ENCODE measurements around the gene RIPK1.

DNA sequence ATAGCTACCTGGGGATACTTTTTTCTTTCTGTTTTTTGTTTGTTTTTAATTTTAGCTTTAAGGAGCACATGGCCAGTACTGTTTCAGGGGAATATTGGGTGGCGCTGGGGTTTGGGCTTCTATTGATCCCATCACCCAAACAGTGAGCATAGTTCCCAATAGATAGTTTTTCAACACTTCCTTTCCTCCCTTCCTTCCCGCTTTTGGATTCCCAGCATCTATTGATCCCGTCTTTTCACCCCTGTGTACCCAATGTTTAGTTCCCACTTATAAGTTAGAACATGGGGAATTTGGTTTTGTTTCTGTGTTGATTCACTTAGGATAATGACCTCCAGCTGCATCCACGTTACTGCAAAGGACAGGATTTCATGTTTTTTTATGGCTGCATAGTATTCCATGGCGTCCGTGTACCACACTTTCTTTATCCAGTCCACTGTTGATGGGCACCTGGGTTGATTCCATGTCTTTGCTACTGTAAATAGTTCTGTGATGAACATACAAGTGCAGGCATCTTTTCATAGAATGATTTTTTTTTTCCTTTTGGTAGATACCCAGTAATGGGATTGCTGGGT lies 48.5 kb upstream of the RIPK1 start:
- no peak for TF ChIP-seq MAZ (IDR thresholded peaks at IDR 0.05; ENCODE audit: borderline replicate concordance, low read depth, low read length)
- TF ChIP-seq, protein P1, sequence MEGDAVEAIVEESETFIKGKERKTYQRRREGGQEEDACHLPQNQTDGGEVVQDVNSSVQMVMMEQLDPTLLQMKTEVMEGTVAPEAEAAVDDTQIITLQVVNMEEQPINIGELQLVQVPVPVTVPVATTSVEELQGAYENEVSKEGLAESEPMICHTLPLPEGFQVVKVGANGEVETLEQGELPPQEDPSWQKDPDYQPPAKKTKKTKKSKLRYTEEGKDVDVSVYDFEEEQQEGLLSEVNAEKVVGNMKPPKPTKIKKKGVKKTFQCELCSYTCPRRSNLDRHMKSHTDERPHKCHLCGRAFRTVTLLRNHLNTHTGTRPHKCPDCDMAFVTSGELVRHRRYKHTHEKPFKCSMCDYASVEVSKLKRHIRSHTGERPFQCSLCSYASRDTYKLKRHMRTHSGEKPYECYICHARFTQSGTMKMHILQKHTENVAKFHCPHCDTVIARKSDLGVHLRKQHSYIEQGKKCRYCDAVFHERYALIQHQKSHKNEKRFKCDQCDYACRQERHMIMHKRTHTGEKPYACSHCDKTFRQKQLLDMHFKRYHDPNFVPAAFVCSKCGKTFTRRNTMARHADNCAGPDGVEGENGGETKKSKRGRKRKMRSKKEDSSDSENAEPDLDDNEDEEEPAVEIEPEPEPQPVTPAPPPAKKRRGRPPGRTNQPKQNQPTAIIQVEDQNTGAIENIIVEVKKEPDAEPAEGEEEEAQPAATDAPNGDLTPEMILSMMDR (IDR thresholded peaks at IDR 0.05), result no peak
